Stimulated activated CD8-positive, alpha-beta memory T cell treated with anti-CD3 and anti-CD28 coated beads, Interleukin-12 subunit alpha, Interleukin-12 subunit beta, amount 100 ng/mL, for 4 hours (primary cell): ENCODE measurements around the gene PKD1L1.
"Not testable (repeated sequence)": the region's sequence is repeated elsewhere in the genome, so short reads cannot be mapped to it uniquely, and the experiment has no call there.

Experiments
- DNase-seq: peaks from one replicate; pipeline ENCODE4 v3.0.0-alpha.2; 2020; ENCODE audit warnings: low read depth

PKD1L1 gene

GRCh38 chr7:47937065-47937687, 11.1 kb downstream of the PKD1L1 start:
- no peak for DNase-seq

GRCh38 chr7:47936323-47936722, 11.9 kb downstream of the PKD1L1 start:
- no peak for DNase-seq

- DNase-seq = no peak
Observed at GRCh38 chr7:47935336-47935735, 12.9 kb downstream of the PKD1L1 start.

- no peak for DNase-seq
Observed at GRCh38 chr7:47934831-47935230, 13.4 kb downstream of the PKD1L1 start.

DNA sequence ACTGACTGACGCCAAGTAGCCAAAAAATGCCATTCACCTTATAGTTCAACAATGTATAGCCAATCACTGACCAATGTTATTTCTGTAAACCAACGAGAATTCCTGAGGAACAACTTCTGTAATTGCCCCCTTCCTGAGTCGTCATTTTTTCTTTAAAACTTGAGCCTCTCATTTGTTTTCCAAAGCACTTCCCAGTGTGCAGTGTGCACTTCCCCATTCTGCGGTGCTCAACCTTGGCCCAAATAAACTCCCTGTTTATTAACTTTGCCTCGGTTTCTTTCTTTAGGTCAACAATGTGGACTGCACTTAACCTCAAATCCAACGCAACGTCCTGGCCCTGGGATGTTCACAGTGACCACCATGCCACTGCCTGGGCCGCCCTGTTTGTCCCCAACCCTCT, 15.1 kb downstream of the PKD1L1 start:
- no peak for DNase-seq

DNA sequence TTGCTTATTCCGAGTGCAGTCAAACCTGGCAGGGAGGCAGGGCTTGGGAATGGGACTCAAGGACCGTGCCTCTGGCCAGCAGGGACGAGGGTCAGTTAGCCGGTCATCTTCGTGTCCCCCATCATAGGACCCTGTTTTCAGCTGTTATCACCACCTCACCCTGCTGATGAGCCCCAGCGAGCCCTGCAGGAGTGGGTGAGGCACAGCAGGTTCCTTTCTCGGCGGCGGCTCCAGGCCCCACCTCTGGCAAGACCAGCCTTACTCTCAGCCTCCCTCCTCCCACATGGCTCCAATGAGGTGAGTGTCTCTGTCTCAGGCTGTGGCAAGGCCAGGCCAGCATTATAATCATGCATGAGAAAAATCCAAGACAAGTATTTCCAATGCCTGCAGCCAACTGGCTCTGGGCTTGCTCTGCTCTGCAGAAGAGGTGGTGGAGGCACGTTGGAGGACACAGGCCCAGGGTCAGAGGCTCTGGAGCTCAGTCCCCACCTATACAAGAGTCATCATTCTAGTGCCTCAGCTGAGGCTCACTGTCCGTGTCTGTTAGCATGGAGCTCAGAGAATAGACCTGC, 15.7 kb downstream of the PKD1L1 start:
- no peak for DNase-seq

DNA sequence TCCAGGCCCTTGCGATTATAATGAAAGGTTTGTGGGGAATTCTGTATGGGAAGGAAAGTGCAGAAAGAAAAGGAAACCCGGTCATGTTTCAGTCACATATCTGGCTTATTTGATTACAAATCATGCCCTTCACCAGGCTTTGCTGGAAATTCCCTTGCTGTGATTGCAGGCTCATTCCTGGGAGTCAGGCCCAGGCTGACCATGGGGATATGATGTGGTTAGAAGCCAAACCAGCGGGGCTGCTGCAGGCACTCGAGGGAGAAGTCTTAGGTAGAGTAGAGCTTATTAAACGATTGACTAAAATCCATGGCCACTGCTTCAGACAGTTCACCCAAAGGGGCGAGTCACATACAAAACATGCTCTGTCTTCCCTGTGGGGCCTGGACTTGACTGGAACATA, 16.2 kb downstream of the PKD1L1 start:
- no peak for DNase-seq

GRCh38 chr7:47931005-47932004, 17.0 kb downstream of the PKD1L1 start:
- DNase-seq = no peak

- DNase-seq = no peak
Observed at GRCh38 chr7:47924266-47924665, 24.0 kb downstream of the PKD1L1 start.

DNA sequence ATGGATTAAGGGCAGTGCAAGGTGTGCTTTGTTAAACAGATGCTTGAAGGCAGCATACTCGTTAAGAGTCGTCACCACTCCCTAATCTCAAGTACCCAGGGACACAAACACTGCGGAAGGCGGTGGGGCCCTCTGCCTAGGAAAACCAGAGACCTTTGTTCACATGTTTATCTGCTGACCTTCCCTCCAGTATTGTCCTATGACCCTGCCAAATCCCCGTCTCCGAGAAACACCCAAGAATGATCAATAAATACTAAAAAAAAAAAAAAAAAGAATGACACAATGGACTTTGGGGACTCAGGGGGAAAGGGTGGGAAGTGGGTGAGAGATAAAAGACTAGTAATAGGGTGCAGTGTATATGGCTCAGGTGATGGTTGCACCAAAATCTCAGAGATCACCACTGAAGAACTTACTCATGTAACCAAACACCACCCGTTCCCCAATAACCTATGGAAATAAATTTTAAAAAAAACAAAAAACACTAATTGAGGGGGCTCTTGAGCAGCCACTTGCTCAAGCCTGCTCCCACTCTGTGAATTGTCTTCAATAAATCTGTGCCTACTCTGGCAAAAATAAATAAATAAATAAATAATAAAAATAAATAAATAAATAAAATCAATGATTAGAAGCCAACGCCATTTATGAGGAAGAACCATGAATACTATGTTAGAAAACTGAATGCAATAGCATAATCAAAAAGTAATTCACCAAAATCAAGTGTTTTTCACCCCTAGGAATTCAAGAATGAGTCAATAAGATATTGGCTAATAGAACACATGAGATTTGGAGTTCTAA, 25.0 kb downstream of the PKD1L1 start:
- DNase-seq = not testable (repeated sequence)

DNA sequence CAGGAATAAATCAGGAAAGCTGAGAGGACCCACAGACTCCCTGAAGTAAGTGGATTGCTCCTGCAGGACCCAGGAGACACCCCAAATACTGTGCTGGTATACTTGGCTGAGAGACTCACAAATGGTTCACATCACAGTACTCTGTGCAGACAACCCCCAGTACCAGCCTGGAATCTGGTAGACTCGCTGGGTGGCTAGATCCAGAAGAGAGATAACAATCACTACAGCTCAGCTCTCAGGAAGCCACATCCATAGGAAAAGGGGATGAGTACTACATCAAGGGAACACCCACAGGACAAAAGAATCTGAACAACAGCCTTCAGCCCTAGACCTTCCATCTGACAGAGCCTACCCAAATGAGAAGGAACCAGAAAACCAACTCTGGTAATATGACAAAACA, 31.8 kb downstream of the PKD1L1 start:
- DNase-seq = not testable (repeated sequence)

DNA sequence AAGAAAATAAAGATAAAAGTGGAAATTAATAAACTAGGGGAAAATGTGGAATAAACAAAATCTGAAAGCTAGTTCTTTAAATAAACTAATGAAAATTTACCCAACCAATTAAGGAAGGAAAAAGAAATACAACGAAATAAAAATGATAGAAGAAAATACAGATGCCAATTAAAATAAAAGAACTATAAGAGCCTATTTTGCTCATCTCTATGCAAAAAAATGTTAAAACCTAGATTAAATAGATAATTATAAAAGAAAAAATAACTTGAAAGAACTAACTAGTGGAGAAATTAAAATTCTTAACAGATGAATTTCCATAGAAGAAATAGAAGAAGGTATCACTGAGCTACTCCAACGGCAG, 32.7 kb downstream of the PKD1L1 start:
- DNase-seq = no peak

GRCh38 chr7:47914717-47915615, 33.3 kb downstream of the PKD1L1 start:
- DNase-seq = no peak

DNA sequence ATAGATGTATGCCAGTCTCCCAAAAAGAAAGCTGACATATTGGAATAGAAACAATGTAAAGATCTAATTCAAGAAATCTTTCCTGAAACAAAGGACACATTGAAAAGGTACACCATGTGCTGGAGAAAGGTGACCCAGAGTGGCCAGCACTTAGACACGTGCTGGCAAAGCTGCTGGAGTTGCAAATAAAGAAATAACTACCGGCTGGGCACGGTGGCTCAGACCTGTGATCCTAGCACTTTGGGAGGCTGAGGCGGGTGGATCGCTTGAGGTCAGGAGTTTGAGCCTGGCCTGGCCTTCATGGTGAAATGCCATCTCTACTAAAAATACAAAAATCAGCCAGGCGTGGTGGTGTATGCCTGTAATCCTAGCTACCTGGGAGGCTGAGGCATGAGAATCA, 35.9 kb downstream of the PKD1L1 start:
- no peak for DNase-seq

DNA sequence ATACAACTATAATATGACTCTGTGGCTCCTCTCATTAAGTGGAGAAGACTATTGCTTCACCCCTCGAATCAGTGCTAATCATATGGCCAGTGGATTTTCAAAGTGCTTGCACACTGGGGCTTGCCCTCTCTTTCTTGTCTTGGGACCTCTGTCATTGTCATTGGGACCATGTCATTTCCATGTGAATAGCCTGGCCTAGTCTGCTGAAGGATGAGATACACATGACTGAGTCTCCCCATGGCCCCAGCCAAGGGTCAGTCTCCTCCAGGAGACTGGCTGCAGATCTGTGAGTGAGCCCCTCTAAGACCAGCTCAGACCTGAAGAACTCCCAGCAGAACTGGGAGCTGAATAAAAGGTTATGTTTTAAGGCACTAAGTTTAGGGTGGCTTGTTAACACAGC, 39.5 kb downstream of the PKD1L1 start:
- DNase-seq = no peak

DNA sequence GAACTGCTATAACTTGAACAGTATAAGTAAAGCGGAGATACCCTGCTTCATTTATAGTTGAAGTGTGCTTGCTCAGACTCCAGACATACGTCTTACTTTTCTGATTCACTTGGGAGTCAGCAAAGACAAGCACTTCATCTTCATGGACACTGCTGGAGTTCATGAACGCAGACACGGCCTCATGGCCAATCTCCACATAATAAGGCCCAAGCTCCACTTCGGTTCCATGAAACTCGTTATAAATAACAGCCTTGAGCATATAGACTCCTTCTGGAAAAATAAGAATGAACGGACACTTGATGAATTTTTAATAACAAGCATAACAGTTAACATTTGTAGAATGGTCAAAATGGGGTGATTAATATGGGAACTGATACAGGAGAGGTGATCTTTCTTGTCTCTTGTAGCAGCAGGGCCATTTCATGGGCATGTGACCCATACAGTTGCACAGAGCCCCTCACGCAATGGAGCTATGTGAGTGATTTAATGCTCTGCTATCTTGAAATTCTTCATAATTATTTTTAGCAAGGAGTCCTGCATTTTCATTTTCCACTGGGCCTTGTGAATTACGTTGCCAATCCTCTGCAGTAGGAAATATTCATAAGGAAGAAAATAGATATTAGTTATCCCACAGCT, 40.2 kb downstream of the PKD1L1 start:
- DNase-seq = no peak

DNA sequence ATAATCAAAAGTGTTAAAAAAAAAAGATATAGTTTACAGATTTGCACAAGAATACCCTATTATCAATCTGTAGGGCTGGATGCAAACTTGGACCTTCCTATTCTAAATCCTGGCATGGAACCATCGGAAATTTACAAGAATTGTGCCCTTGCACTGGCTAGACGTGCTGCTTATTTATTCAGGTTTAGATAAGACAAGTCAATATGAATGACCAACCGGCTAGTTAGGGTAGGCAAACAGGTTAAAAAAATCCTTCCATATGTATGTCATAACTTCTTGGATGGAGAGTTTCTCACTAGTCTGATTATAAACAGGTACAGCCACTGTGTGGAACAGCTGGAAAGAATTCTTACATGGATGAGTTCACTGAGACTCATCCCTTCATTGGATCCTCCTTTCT, 41.4 kb downstream of the PKD1L1 start:
- DNase-seq = no peak

- DNase-seq = no peak
Observed at GRCh38 chr7:47905076-47905920, 43.0 kb downstream of the PKD1L1 start.

DNA sequence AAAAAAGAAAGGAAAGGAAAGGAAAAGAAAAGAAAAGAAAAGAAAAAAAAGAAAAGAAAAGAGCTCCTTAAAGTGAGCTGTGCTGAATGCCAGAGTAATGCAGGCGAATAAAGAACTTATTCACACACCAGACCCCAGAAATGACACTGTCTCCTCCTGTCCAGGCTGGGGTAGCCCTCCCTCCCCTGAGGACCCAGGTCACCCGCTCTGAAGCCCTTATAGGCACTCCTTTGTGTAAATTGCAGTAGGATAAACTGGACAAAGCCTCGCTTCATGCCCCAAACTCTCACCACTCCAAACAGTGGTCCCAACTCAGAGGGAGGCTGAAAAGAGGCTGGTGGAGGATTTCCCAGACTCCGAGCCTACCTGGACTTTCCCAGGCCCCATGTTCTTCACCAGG, 46.3 kb downstream of the PKD1L1 start:
- DNase-seq = no peak

GRCh38 chr7:47901542-47901941, 46.7 kb downstream of the PKD1L1 start:
- no peak for DNase-seq
